ENCODE results near the gene ZBTB37.
A peak's percentile ranks its signal among the peaks of the same experiment; 100 is the strongest.
"Not testable (repeated sequence)": the region's sequence is repeated elsewhere in the genome, so short reads cannot be mapped to it uniquely, and the experiment has no call there.

ZBTB37 gene

DNA sequence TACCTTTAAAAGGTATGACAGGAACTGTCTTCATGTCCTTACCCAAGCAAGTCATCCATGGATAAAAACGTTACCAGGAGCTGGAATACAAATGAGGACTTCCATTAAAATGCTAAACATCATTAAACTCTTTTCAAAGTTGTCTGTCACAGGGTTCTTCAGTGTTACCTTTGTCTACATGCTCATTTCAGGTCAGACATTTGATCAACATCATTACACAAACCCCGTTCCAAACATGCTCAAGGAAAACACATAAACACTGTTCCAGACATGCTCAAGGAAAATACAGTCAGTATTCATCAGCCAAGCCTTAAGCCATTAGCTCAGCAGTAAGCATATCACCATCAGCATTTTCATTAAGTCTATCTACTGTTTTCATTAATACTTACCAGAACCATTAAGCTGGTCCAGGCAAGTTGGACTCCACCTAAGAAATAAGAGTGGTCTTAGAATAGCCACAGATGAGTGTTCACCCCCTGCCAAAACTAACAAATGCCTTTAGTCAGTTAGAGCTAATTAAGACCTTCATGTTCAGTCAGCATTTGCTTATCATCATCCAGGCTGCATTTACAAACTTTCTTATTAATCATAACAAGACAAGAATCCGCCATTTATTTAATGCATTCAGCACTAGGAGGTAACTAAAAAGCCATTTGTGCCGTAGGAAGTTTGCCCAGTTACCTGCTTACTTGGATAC is 2.6 kb upstream of the ZBTB37 start:
- no peak for DNase-seq (ENCODE audit: low read depth)

- DNase-seq (ENCODE audit: low read depth) = no peak
Measured at GRCh38 chr1:173866413-173867115, 1.6 kb upstream of the ZBTB37 start.

DNA sequence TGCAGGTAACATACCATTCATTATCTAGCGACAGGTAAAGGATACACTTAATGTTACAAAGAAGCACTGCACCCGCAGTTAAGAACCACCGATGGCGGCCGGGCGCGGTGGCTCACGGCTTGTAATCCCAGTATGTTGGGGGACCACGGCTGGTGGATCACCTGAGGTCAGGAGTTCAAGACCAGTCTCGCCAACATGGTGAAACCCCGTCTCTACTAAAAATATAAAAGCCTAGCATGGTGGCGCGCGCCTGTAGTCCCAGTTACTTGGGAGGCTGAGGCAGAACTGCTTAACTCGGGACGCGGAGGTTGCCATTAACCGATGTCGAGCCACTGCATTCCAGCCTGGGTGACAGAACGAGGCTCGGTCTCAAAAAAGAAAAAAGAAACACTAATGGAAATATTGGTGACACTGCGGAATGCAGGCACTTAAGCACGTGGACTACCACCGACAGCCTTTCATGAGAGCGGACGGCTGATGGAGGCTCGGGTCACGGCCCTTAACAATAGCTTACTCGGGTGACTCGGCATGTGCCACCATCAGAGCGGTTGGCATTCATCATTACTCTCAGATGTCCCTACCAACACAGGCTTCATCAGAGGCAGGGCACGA is 933 bp upstream of the ZBTB37 start:
- no peak for DNase-seq (ENCODE audit: low read depth)

- DNase-seq (ENCODE audit: low read depth) = peak; percentile 98
Measured at GRCh38 chr1:173867753-173868265, 371 bp upstream of the ZBTB37 start, which contains the start of gene GAS5. GAS5 (minus strand) TSS chr1:173867989.

GRCh38 chr1:173869021-173869359 is 810 bp downstream of the ZBTB37 start:
- no peak for DNase-seq (ENCODE audit: low read depth)

DNA sequence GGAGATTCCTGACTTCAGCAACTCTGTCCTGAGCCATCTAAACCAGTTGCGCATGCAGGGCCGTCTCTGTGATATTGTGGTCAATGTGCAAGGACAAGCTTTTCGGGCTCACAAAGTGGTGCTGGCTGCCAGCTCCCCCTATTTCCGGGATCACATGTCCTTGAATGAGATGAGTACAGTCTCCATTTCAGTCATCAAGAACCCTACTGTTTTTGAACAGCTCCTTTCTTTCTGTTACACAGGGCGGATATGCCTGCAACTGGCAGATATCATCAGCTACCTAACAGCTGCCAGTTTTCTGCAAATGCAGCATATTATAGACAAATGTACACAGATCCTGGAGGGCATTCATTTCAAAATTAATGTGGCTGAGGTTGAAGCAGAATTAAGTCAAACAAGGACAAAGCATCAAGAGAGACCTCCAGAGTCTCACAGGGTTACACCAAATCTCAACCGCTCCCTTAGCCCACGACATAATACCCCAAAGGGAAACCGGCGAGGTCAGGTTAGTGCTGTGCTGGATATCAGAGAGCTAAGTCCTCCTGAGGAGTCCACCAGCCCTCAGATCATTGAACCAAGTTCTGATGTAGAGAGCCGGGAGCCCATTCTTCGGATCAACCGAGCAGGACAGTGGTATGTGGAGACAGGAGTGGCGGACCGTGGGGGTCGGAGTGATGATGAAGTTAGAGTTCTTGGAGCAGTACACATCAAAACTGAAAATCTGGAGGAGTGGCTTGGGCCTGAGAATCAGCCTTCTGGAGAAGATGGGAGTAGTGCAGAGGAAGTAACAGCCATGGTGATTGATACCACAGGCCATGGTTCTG is 2.3 kb downstream of the ZBTB37 start:
- DNase-seq (ENCODE audit: low read depth) = no peak

DNA sequence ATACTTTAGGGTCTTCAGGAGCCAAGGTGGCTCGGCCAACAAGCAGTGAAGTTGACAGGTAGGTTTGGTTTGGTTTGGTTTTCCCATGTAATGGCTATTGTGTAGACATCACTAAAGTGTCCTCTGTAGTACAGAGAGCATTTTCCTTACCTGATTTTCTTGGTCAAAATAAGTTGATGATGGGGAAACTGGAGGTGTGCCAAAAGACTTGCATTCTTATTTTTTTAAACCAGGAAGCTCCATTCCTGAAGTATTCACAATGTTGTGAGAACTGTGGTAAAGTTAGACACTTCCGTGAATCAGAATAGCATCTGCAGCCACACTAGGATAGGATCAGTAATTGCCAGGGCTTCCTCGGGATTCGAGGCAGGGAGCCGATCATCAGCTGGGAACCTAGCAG is 2.9 kb downstream of the ZBTB37 start:
- DNase-seq (ENCODE audit: low read depth) = no peak

DNA sequence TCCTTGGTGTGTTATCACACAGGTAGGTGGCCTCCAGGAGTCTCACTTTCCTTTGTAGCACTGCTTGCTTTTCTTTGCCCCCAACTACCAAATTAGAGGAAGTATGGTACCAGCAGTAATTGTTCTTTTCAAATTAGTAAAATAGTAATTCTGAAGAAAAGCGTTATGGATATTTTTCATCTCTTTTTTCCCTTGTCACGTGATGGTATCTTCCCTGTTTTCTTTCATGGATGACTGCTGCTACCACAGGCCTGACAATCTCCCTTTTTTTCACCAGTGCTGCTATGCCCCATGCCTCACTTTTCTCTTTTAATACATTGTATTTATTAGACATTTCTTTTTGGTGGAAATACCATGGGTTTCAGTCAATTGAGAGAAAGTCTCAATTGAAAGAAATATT is 3.3 kb downstream of the ZBTB37 start:
- DNase-seq (ENCODE audit: low read depth) = no peak

- no peak for DNase-seq (ENCODE audit: low read depth)
Measured at GRCh38 chr1:173876732-173877131, 8.6 kb downstream of the ZBTB37 start.

DNA sequence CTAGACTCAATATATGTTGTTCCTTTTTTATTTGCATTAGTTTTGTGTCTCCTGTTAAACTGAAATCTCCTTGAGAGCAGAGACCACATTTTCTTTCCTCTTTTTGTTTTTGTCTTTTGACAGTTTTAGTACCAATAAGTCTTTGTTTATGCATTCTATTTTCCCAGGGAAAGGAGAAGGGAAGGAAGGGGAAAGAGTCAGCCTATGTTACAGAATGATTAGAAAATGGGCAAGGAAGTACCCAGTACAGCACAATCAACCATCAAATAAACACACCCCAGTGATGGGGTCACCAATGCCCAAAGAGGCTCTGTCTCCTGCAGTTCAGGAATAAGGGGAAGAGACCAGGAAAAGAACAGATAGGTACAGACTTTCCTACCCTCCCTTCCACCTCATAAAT is 10.1 kb downstream of the ZBTB37 start:
- no peak for DNase-seq (ENCODE audit: low read depth)

DNA sequence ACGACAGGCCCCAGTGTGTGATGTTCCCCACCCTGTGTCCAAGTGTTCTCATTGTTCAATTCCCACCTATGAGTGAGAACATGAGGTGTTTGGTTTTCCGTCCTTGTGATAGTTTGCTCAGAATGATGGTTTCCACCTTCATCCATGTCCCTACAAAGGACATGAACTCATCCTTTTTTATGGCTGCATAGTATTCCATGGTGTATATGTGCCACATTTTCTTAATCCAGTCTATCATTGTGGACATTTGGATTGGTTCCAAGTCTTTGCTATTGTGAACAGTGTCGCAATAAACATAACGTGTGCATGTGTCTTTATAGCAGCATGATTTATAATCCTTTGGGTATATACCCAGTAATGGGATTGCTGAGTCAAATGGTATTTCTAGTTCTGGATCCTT is 12.9 kb downstream of the ZBTB37 start:
- not testable (repeated sequence) for DNase-seq (ENCODE audit: low read depth)

DNA sequence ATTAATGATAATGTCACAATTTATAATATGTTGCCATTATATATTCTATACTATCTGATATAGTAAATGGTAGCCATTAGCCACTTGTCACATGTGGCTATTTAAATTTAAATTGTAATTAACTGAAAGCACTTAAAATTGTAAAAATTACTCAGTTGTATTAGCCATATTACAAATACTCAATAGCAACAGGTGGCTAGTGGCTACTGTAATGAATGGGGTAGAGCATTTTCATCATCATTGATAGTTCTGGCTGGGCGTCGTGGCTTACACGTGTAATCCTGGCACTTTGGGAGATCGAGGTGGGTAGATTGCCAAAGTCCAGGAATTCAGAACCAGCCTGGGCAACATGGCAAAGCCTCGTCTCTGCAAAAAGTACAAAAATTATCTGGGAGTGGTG is 16.5 kb downstream of the ZBTB37 start:
- DNase-seq (ENCODE audit: low read depth) = no peak

- DNase-seq (ENCODE audit: low read depth) = no peak
Measured at GRCh38 chr1:173886746-173887611, 18.8 kb downstream of the ZBTB37 start.

DNA sequence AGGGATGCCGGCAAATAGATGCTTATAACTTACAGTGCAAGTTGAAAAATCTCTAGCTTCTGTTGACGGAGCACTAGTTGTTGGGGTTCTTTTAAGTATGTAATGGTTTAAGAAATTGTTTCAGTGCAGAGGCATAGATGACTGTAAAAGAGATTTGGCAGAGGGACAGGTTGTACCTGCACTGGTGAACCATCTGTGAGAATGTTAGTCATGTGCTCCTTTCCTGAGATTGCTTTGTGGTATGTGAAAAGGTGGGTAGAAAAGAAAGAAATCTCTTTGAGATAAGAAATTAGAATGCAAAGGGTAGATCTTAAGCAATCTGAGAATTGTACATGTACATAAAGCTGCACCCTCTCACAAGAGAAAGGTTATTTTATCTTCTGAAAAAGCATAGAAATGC is 19.4 kb downstream of the ZBTB37 start:
- no peak for DNase-seq (ENCODE audit: low read depth)

DNA sequence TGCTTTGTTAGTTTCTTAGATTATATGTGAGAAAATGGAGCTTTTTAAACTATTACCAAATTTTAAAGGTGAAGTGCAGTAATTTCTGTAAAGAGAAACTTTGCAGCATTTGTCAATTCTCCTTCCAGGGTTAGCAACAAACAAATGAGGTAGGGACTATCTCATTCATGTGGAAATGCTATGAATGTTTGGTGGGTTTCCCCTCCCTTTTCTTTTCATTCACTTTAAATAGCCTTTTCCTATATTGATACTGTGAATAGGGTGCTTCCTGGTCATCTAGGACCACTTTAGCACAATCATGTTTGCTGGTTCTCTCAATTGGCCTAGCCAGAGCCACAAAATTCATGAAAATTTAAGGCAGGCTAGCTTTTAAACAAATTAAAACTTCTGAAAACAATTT is 20.6 kb downstream of the ZBTB37 start:
- DNase-seq (ENCODE audit: low read depth) = no peak

GRCh38 chr1:173889885-173890284 is 21.7 kb downstream of the ZBTB37 start:
- no peak for DNase-seq (ENCODE audit: low read depth)

DNA sequence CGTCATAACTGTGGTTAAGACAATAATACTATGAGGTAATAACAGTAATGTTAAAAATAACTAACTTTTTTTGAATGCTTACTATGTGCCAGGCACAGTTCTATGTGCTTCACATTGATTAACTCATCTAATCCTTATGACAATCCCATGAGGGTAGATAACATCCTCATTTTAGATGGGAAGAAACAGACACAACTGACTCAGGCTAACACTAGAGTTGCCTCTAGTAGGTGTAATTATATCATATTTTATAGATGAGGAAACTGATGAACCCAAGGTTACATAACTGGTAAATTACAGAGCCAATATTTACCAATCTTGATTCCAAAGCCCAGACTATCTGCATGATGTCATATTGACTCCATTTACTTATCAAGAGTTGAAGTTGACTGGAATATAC is 25.4 kb downstream of the ZBTB37 start:
- DNase-seq (ENCODE audit: low read depth) = no peak

GRCh38 chr1:173894189-173894588 is 26.0 kb downstream of the ZBTB37 start:
- no peak for DNase-seq (ENCODE audit: low read depth)

- DNase-seq (ENCODE audit: low read depth) = no peak
Measured at GRCh38 chr1:173900427-173900826, 32.2 kb downstream of the ZBTB37 start.

- DNase-seq (ENCODE audit: low read depth) = no peak
Measured at GRCh38 chr1:173900992-173901391, 32.8 kb downstream of the ZBTB37 start.

- no peak for DNase-seq (ENCODE audit: low read depth)
Measured at GRCh38 chr1:173903827-173904531, 35.8 kb downstream of the ZBTB37 start.
